K562 (cell line): Measurements from ENCODE around the gene SHF. TPM values are rescaled to one million over a fixed set of nuclear protein-coding genes. Genes with fewer than 3 reads are reported as not detected.

ENCODE experiments used
- ATAC-seq: fragments of 200-7000 bp; cut with Tn5 transposase; 3 replicates; pipeline ENCODE4 v1.9.1; 2020; ENCODE audit warnings: moderate library complexity
- BruUV-seq: library from RNA; stranded (reverse); fragments of 400-500 nt; replicated peaks from 2 replicates; lab custom pipeline; 2021; lab: Mats Ljungman, UMichigan
- CTCF ChIA-PET: fragments of 300-600 bp; formaldehyde crosslinking; extraction: SDS; loops from one replicate; lab custom pipeline; 2021; ENCODE audit warnings: low intra/inter-chr PET ratio; lab: Yijun Ruan, JAX
- POLR2A ChIA-PET: fragments of 300-600, 350-650 bp; sonication (Branson Sonifier 250); formaldehyde crosslinking; extraction: SDS; loops from one replicate; lab custom pipeline; 2021; ENCODE audit warnings: antibody characterized with exemption, inconsistent platforms; lab: Yijun Ruan, JAX
- DNase-seq, 4 experiments: peaks; one replicate each; pipeline versions ENCODE4 v3.0.0 to v3.0.0-alpha.2; 2011 to 2018; ENCODE audit warnings: low spot score in 3 of 4, mixed read lengths in 3 of 4; ENCODE audit errors: extremely low read depth in 1 of 4
- FAIRE-seq: peaks from 2 replicates; lab custom pipeline; 2011; peaks lifted over from hg19 to GRCh38; lab: Jason Lieb, UNC
- H2AFZ ChIP-seq: 2 replicates; pipeline ENCODE4 v1.6.0; 2011; ENCODE audit warnings: low read depth, low read length, control low read depth, inconsistent platforms
- H3K27ac ChIP-seq: fragments of 200-600 bp; 3 replicates; pipeline ENCODE4 v1.8.0; 2011; ENCODE audit warnings: low read depth, mild to moderate bottlenecking, control low read depth, inconsistent platforms, low read length, moderate library complexity, mixed read lengths; ENCODE audit errors: extremely low read depth
- H3K27me3 ChIP-seq, 2 experiments: fragments of 300-600 bp in 1 of 2; 2 replicates in 1 of 2; 3 replicates in 1 of 2; pipeline versions ENCODE4 v1.6.0 to v1.8.0; 2011; ENCODE audit warnings: inconsistent platforms in 2 of 2, low read length in 2 of 2, mild to moderate bottlenecking in 1 of 2, mixed read lengths in 1 of 2, moderate library complexity in 1 of 2; ENCODE audit not compliant: control insufficient read depth in 2 of 2, insufficient read depth in 2 of 2
- H3K36me3 ChIP-seq: fragments of 300-600 bp; 3 replicates; pipeline ENCODE4 v1.8.0; 2011; ENCODE audit warnings: mild to moderate bottlenecking, low read length, inconsistent platforms; ENCODE audit not compliant: control insufficient read depth, insufficient read depth
- H3K4me1 ChIP-seq, 2 experiments: fragments of 200-600 bp in 1 of 2; replicated peaks in 1 of 2; 2 replicates in 1 of 2; 3 replicates in 1 of 2; pipeline versions ENCODE4 v1.5.1 to v1.8.0; 2011; ENCODE audit warnings: inconsistent platforms in 2 of 2, low read length in 2 of 2, mild to moderate bottlenecking in 1 of 2, mixed read lengths in 1 of 2, moderate library complexity in 1 of 2; ENCODE audit not compliant: control insufficient read depth in 2 of 2, insufficient read depth in 2 of 2
- H3K4me2 ChIP-seq: 2 replicates; pipeline ENCODE4 v1.6.1; 2011; ENCODE audit warnings: low read length, control low read depth, inconsistent platforms, mixed read lengths; ENCODE audit not compliant: insufficient read depth
- H3K4me3 ChIP-seq: fragments of 200-600 bp; sonication (generic), shearing (Covaris generic); 2 replicates; pipeline ENCODE4 v1.5.1; 2016; ENCODE audit warnings: control low read depth, inconsistent platforms
- H3K79me2 ChIP-seq: fragments of 200-600 bp; 3 replicates; pipeline ENCODE4 v1.8.0; 2011; ENCODE audit warnings: low read length, inconsistent platforms; ENCODE audit not compliant: control insufficient read depth, insufficient read depth
- H3K9ac ChIP-seq, 2 experiments: 2 replicates each; pipeline versions ENCODE4 v1.6.0 to v1.6.1; 2011; ENCODE audit warnings: low read depth in 2 of 2, low read length in 2 of 2, control low read depth in 1 of 2, inconsistent platforms in 1 of 2, mild to moderate bottlenecking in 1 of 2, mixed read lengths in 1 of 2; ENCODE audit not compliant: insufficient read depth in 1 of 2
- H3K9me1 ChIP-seq: one replicate; pipeline ENCODE4 v1.6.0; 2011; ENCODE audit warnings: inconsistent platforms, mild to moderate bottlenecking, low read length, moderate library complexity; ENCODE audit not compliant: control insufficient read depth, insufficient read depth
- H3K9me3 ChIP-seq: replicated peaks from 2 replicates; pipeline ENCODE4 v1.5.1; 2011; ENCODE audit warnings: low read depth, low read length, inconsistent platforms; ENCODE audit not compliant: control insufficient read depth, insufficient read depth
- H4K20me1 ChIP-seq: replicated peaks from 2 replicates; pipeline ENCODE4 v1.6.1; 2011; ENCODE audit warnings: low read length, inconsistent platforms, mixed read lengths; ENCODE audit not compliant: control insufficient read depth, insufficient read depth
- ARHGAP35 ChIP-seq: fragments of 450-650 bp; IDR thresholded peaks from 2 replicates; pipeline ENCODE4 v1.6.1; 2018; ENCODE audit not compliant: partially characterized antibody
- EGR1 ChIP-seq: fragments of 450-650 bp; conservative IDR thresholded peaks from 2 replicates; pipeline ENCODE4 v1.6.1; 2017; ENCODE audit warnings: mild to moderate bottlenecking
- ETS1 ChIP-seq: conservative IDR thresholded peaks from 2 replicates; pipeline ENCODE4 v1.6.1; 2011; ENCODE audit warnings: low read depth, mild to moderate bottlenecking, low read length; ENCODE audit not compliant: control insufficient read depth
- NELFE ChIP-seq: IDR thresholded peaks from 2 replicates; pipeline ENCODE4 v1.6.1; 2011; ENCODE audit warnings: mild to moderate bottlenecking; ENCODE audit not compliant: insufficient read depth, insufficient read length
- NR2C1 ChIP-seq, 2 experiments: fragments of 450-650 bp; IDR thresholded peaks; 2 replicates each; pipeline ENCODE4 v1.6.1; 2017; ENCODE audit warnings: mild to moderate bottlenecking in 2 of 2, antibody characterized with exemption in 1 of 2, inconsistent platforms in 1 of 2, missing compliant biosample characterization in 1 of 2, missing genetic modification characterization in 1 of 2
- NR2C2 ChIP-seq, 2 experiments: fragments of 200-800 bp in 1 of 2; sonication (Bioruptor generic) in 1 of 2; sonication (generic) in 1 of 2; formaldehyde crosslinking in 1 of 2; IDR thresholded peaks; 2 replicates each; pipeline versions ENCODE4 v1.6.1 to v1.8.0; 2016 to 2022; ENCODE audit warnings: mild to moderate bottlenecking in 1 of 2, missing compliant biosample characterization in 1 of 2, missing genetic modification characterization in 1 of 2, missing genetic modification reagents in 1 of 2
- SMARCE1 ChIP-seq: fragments of 450-650 bp; IDR thresholded peaks from 2 replicates; pipeline ENCODE4 v1.7.1; 2016; ENCODE audit warnings: mild to moderate bottlenecking
- ZNF232 ChIP-seq: sonication (generic); formaldehyde crosslinking; IDR thresholded peaks from 2 replicates; pipeline ENCODE4 v1.8.0; 2022; ENCODE audit warnings: mild to moderate bottlenecking, missing genetic modification reagents
- WGBS: fragments of 100-300 bp; shearing (Covaris generic); methylation state at CpG from one replicate; pipeline ENCODE4 v1.1.6; 2016; ENCODE audit warnings: low coverage, mixed read lengths; ENCODE audit not compliant: insufficient coverage; ENCODE audit errors: missing lambda C conversion rate; 5-methylcytosine and 5-hydroxymethylcytosine counted together
- in situ Hi-C: fragments of 300-500 bp; cut with MboI; formaldehyde crosslinking; loops from 4 replicates; pipeline ENCODE4 v1.15.0; 2018; ENCODE audit warnings: inconsistent platforms, mixed read lengths
- intact Hi-C: fragments of 100-400 bp; cut with micrococcal nuclease; formaldehyde crosslinking; loops from 2 replicates; pipeline ENCODE4 v1.14.2; 2022
- polyA plus RNA-seq, 8 experiments: library from polyadenylated mRNA; depleted of rRNA in 4 of 8; stranded (reverse) in 5 of 8; unstranded in 3 of 8; fragments of >200 nt; fragmentation: Nextera tagmentation in 2 of 8; fragmentation: Illumina TruSeq in 1 of 8; extraction: Ambion mirVana in 2 of 8; extraction: Trizol in 1 of 8; gene quantifications; 2 replicates each; pipeline versions ENCODE4 v1.2.1 to v1.2.3, GENCODE V29; 2011 to 2014; ENCODE audit warnings: inconsistent platforms in 1 of 8, missing spikeins in 1 of 8
- total RNA-seq, 7 experiments: library from RNA; depleted of rRNA in 6 of 7; stranded (reverse); fragments of >200 nt in 6 of 7; fragmentation: Illumina TruSeq in 2 of 7; extraction: Trizol in 2 of 7; gene quantifications; 2 replicates each; pipeline versions ENCODE4 v1.2.1 to v1.2.3, GENCODE V29; 2011 to 2021; ENCODE audit warnings: low replicate concordance in 1 of 7
- TF ChIP-seq, protein P1 (sequence below): fragments of 250-450 bp; sonication (Bioruptor Pico); IDR thresholded peaks from 2 replicates; pipeline ENCODE4 v1.8.0; 2021; ENCODE audit warnings: moderate library complexity, mild to moderate bottlenecking, inconsistent platforms

SHF gene
- total and polyA plus RNA-seq, 9 of the 15 experiments (the other 6 are each of a cell fraction or from before 2014, with no cell fraction given) = 0.51 to 2.2 (median 0.85) TPM; not detected in 2

DNA sequence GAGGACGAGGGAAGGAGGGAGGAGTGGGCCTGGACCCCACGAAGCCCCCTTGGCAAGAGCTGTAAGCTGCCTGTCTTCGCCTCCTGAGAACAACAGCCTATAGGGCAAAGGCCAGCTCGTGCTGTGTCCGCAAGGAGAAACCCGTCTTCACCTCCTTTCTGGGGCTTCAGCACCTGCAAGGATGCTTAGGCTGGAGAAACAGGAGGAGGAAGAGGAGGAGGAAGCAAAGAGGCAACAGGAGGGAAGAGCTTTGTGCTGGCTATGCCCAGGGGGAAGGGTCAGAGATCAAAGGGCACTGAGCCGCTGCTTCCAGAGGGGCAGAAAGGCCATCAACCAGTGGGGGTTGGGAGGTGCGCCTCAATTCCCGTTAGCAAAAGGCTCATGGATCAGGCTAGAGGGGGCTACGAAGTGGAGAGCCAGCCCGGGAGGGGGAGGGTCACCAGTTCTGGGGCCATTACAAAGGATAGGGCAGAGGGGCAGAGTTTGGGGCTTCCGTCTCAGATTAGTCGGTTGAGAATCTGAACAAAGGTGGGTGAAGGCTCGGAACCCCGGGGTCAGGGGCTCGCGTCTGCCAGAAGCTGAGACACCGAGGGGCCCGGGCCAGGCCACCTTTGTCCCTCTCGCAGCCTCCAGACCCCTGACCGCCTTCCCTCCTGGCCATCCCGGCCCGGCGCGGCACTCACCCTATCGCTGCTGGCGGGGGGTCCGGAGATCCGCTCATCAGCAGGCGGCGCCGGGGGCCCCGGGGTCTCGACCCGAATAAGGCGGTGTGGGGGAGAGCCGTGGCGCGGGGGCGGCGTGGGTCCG lies 792 bp downstream of the SHF start:
- WGBS = 41% methylated on average over 22 of the region's 42 CpGs
- TF ChIP-seq NR2C1 (IDR thresholded peaks at IDR 0.05) (peak; percentile 75), NR2C1 (tag; IDR thresholded peaks at IDR 0.05) (peak; percentile 82), ZNF232 (no peak), SMARCE1 (no peak), ETS1 (no peak), NR2C2 (CRISPR knock-in tag; IDR thresholded peaks at IDR 0.05) (no peak), NR2C2 (tag; IDR thresholded peaks at IDR 0.05) (peak; percentile 66; the same call in 1 of the 2 replicates), ARHGAP35 (no peak), NELFE (no peak), EGR1 (peak; percentile 49)
- TF ChIP-seq, protein P1, sequence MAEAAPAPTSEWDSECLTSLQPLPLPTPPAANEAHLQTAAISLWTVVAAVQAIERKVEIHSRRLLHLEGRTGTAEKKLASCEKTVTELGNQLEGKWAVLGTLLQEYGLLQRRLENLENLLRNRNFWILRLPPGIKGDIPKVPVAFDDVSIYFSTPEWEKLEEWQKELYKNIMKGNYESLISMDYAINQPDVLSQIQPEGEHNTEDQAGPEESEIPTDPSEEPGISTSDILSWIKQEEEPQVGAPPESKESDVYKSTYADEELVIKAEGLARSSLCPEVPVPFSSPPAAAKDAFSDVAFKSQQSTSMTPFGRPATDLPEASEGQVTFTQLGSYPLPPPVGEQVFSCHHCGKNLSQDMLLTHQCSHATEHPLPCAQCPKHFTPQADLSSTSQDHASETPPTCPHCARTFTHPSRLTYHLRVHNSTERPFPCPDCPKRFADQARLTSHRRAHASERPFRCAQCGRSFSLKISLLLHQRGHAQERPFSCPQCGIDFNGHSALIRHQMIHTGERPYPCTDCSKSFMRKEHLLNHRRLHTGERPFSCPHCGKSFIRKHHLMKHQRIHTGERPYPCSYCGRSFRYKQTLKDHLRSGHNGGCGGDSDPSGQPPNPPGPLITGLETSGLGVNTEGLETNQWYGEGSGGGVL (CRISPR knock-in tag) = no peak
- FAIRE-seq (no peak), DNase-seq (peak in 1 of 4 experiments; percentile 5), ATAC-seq (no peak)
- POLR2A ChIA-PET = interaction anchor here (1.2 to 1.4 kb wide), 2 partner anchors 10 to 19 kb away, joined by 3 to 5 read pairs; no protein-coding TSS in a partner anchor
- H3K9me3 ChIP-seq = no peaks in the 10 kb centered on the region
- H3K4me3 ChIP-seq = peak overlapping the region; percentile 47
- H3K79me2 ChIP-seq = no peaks in the 10 kb centered on the region
- CTCF ChIA-PET = no interaction called here
- H3K9me1 ChIP-seq = no peaks in the 10 kb centered on the region
- no peaks in the 10 kb centered on the region for H3K36me3 ChIP-seq
- in situ Hi-C loops (loop anchor here (25.0 kb wide), 1 partner anchor 425 kb away; no protein-coding TSS in a partner anchor), intact Hi-C loops (no loop called here)
- no peak overlapping the region for H2AFZ ChIP-seq
- H4K20me1 ChIP-seq = no peaks in the 10 kb centered on the region
- no peak overlapping the region for H3K4me2 ChIP-seq
- peak overlapping the region in 1 of 2 experiments; percentile 68; a peak in 1 of 4 replicates for H3K9ac ChIP-seq
- peaks cover 9 to 16% of the 10 kb centered on the region in 2 experiments; a peak in 3 of 5 replicates for H3K4me1 ChIP-seq
- BruUV-seq = TSS peak; percentile 45
- H3K27me3 ChIP-seq = no peaks in the 10 kb centered on the region
- H3K27ac ChIP-seq = no peak overlapping the region
